Loucy (cell line): ENCODE data around the gene PCAT6.

Experiments used
- H2AFZ ChIP-seq: fragments of 200-600 bp; sonication (generic); 2 replicates; pipeline ENCODE4 v1.6.0; 2016; ENCODE audit warnings: antibody characterized with exemption, mild to moderate bottlenecking, low read length, moderate library complexity
- H3F3A ChIP-seq: fragments of 200-600 bp; 2 replicates; pipeline ENCODE4 v1.6.0; 2016; ENCODE audit warnings: antibody characterized with exemption, low read depth, mild to moderate bottlenecking
- H3K27me3 ChIP-seq: fragments of 200-600 bp; sonication (generic); 2 replicates; pipeline ENCODE4 v1.6.1; 2014; ENCODE audit warnings: low read length, mild to moderate bottlenecking; ENCODE audit not compliant: insufficient read depth, poor library complexity, severe bottlenecking
- H3K36me3 ChIP-seq: fragments of 200-600 bp; sonication (generic); 2 replicates; pipeline ENCODE4 v1.6.1; 2016; ENCODE audit warnings: low read length; ENCODE audit not compliant: insufficient read depth
- H3K4me1 ChIP-seq: fragments of 200-600 bp; sonication (generic); 2 replicates; pipeline ENCODE4 v1.5.1; 2014; ENCODE audit warnings: low read length, mild to moderate bottlenecking; ENCODE audit not compliant: insufficient read depth, poor library complexity, severe bottlenecking
- H3K4me2 ChIP-seq: fragments of 200-600 bp; sonication (generic); 2 replicates; pipeline ENCODE4 v1.6.0; 2014; ENCODE audit warnings: antibody characterized with exemption, low read length, low read depth, mild to moderate bottlenecking; ENCODE audit not compliant: poor library complexity, severe bottlenecking
- H3K4me3 ChIP-seq: fragments of 200-600 bp; sonication (generic); 2 replicates; pipeline ENCODE4 v1.5.1; 2014; ENCODE audit warnings: low read length, mild to moderate bottlenecking, mixed read lengths; ENCODE audit not compliant: poor library complexity, severe bottlenecking
- H3K79me2 ChIP-seq: fragments of 200-600 bp; sonication (generic); 2 replicates; pipeline ENCODE4 v1.6.1; 2014; ENCODE audit warnings: low read length; ENCODE audit not compliant: insufficient read depth
- H3K9ac ChIP-seq: fragments of 200-600 bp; sonication (generic); 2 replicates; pipeline ENCODE4 v1.6.0; 2014; ENCODE audit warnings: mild to moderate bottlenecking, low read depth, low read length, moderate library complexity; ENCODE audit not compliant: poor library complexity, severe bottlenecking
- H3K9me2 ChIP-seq: fragments of 200-600 bp; sonication (generic); replicated peaks from 2 replicates; pipeline ENCODE4 v1.6.1; 2016; ENCODE audit warnings: low read depth, low read length, mixed read lengths
- H3K9me3 ChIP-seq: fragments of 200-600 bp; sonication (generic); 2 replicates; pipeline ENCODE4 v1.6.1; 2014; ENCODE audit warnings: mild to moderate bottlenecking, antibody characterized with exemption, low read length, low read depth; ENCODE audit not compliant: insufficient read depth
- H4K20me1 ChIP-seq: fragments of 200-600 bp; sonication (generic); 2 replicates; pipeline ENCODE4 v1.6.0; 2014; ENCODE audit warnings: antibody characterized with exemption, low read length, mild to moderate bottlenecking; ENCODE audit not compliant: insufficient read depth, poor library complexity, severe bottlenecking
- EZH2phosphoT487 ChIP-seq: fragments of 200-600 bp; IDR thresholded peaks from 2 replicates; pipeline ENCODE4 v1.6.1; 2018; ENCODE audit warnings: antibody characterized with exemption, mild to moderate bottlenecking, moderate library complexity, borderline replicate concordance
- TF ChIP-seq, protein P1 (sequence below): fragments of 200-600 bp; sonication (generic); conservative IDR thresholded peaks from 2 replicates; pipeline ENCODE4 v1.5.1; 2014; ENCODE audit warnings: mild to moderate bottlenecking, antibody characterized with exemption, low read length

The PCAT6 gene

DNA sequence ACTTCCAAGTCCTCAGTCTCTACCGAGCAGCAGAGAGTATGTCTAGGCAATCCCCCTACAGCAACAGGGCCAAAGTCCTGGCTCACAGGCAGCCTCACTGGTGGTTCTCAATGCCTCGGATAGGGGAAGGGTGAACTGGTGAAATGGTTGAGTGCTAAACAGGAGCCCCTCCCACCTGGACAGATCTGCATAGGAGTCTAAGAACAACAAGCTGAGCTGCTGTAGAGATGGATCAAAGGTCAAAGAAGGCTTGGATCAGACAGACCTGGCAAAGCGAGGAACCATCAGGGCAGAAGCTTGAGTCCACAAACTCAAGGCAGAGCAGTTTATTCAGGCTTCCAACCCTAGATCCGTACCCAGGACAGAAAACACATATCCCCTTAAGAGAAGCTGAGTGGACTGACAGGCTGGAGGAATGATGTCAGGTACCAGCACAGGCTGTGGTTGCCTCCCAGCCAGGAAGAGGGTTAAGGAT, 46.4 kb downstream of the PCAT6 start:
- no peaks in the 10 kb centered on the region for H3K4me1 ChIP-seq
- no peaks in the 10 kb centered on the region for H4K20me1 ChIP-seq
- no peaks in the 10 kb centered on the region for H3K79me2 ChIP-seq
- H3K9me3 ChIP-seq, result no peaks in the 10 kb centered on the region
- H2AFZ ChIP-seq, result no peak overlapping the region
- no peaks in the 10 kb centered on the region for H3K27me3 ChIP-seq
- H3K4me2 ChIP-seq, result no peak overlapping the region
- H3K9me2 ChIP-seq, result no peaks in the 10 kb centered on the region
- H3K4me3 ChIP-seq, result no peak overlapping the region
- no peaks in the 10 kb centered on the region for H3F3A ChIP-seq
- H3K9ac ChIP-seq, result no peak overlapping the region
- H3K36me3 ChIP-seq, result no peaks in the 10 kb centered on the region
- TF ChIP-seq, protein P1, sequence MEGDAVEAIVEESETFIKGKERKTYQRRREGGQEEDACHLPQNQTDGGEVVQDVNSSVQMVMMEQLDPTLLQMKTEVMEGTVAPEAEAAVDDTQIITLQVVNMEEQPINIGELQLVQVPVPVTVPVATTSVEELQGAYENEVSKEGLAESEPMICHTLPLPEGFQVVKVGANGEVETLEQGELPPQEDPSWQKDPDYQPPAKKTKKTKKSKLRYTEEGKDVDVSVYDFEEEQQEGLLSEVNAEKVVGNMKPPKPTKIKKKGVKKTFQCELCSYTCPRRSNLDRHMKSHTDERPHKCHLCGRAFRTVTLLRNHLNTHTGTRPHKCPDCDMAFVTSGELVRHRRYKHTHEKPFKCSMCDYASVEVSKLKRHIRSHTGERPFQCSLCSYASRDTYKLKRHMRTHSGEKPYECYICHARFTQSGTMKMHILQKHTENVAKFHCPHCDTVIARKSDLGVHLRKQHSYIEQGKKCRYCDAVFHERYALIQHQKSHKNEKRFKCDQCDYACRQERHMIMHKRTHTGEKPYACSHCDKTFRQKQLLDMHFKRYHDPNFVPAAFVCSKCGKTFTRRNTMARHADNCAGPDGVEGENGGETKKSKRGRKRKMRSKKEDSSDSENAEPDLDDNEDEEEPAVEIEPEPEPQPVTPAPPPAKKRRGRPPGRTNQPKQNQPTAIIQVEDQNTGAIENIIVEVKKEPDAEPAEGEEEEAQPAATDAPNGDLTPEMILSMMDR, result no peak
- TF ChIP-seq EZH2phosphoT487, result no peak

DNA sequence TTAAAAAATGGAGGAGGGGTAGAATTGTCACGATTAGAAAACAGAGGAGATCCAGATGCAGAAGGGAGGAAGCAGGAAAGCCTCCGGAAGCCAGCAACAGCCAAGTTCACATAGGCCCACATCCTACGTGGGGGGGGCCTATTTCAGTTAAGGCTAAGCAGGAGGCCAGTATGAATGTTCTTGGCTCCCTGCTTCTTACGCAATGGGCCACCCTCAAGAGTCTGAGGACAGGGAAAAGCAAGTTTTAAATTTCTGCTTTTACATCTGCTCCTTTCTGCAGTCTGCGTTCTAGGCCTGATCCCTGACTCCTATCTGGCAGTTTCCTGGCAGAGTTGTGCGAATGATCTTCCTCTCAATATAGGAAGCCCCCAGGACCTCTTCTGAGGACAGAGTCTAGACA, 47.6 kb downstream of the PCAT6 start:
- Histone ChIP-seq H3K4me2 (no peak overlapping the region), H3K36me3 (no peaks in the 10 kb centered on the region), H3F3A (no peaks in the 10 kb centered on the region), H3K79me2 (no peaks in the 10 kb centered on the region), H3K9me3 (no peaks in the 10 kb centered on the region), H2AFZ (no peak overlapping the region), H3K9me2 (no peaks in the 10 kb centered on the region), H3K9ac (no peak overlapping the region), H4K20me1 (no peaks in the 10 kb centered on the region), H3K4me3 (no peak overlapping the region), H3K4me1 (no peaks in the 10 kb centered on the region), H3K27me3 (no peaks in the 10 kb centered on the region)
- TF ChIP-seq EZH2phosphoT487, result no peak
- TF ChIP-seq, protein P1, result no peak

DNA sequence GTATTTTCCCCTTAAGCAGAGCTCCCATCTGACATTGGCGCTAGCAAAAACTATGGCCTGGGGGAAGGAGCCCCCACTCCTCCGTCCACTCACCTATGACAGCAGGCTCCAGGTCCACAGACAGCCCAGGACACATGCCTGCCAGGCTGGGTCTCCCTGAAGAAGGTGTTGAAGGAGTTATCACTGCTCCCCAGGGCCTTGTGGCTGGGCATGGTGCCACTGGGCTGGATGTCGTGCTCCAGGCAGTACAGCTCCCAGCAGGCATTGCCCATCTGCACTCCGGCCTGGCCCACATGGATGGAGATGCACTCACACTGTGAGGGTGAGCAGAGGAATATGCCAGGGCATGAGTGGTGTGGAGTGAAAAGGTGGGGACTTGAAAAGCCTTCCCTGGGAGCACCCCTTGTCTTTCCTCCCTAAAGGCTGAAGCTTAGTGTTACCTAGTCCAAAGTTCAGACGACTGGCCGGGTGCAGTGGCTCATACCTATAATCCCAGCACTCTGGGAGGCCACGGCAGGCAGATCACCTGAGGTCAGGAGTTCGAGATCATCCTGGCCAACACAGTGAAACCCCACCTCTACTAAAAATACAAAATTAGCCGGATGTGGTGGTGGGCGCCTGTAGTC, 48.1 kb downstream of the PCAT6 start:
- H3K27me3 ChIP-seq, result no peaks in the 10 kb centered on the region
- no peaks in the 10 kb centered on the region for H3K79me2 ChIP-seq
- no peaks in the 10 kb centered on the region for H3K4me1 ChIP-seq
- H3K36me3 ChIP-seq, result no peaks in the 10 kb centered on the region
- no peak overlapping the region for H3K9ac ChIP-seq
- no peaks in the 10 kb centered on the region for H3F3A ChIP-seq
- no peak overlapping the region for H3K4me2 ChIP-seq
- no peaks in the 10 kb centered on the region for H4K20me1 ChIP-seq
- no peaks in the 10 kb centered on the region for H3K9me2 ChIP-seq
- no peak overlapping the region for H3K4me3 ChIP-seq
- TF ChIP-seq EZH2phosphoT487, result no peak
- H2AFZ ChIP-seq, result no peak overlapping the region
- no peaks in the 10 kb centered on the region for H3K9me3 ChIP-seq
